ENCODE data around the gene GTF3C4.

DNA sequence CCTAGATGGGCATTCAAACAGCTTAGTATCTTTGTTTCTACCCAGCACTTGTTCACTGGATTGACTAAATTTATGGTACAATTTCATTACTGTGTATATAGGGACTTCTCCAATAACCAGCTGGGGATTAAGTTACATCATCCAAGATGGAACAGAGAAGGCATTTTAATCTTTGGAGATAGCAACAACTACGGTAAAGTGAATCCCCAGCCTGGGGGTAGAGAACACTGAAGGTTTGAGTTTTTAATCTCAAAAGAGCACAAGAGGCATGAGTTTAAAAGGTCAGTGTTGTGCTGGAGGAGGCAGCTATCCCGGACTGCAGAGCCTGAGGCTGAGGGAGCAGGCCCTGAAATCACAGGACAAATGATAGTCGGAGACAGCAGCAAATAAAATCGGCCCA, 29.0 kb upstream of the GTF3C4 start:
- TF ChIP-seq, protein P1, sequence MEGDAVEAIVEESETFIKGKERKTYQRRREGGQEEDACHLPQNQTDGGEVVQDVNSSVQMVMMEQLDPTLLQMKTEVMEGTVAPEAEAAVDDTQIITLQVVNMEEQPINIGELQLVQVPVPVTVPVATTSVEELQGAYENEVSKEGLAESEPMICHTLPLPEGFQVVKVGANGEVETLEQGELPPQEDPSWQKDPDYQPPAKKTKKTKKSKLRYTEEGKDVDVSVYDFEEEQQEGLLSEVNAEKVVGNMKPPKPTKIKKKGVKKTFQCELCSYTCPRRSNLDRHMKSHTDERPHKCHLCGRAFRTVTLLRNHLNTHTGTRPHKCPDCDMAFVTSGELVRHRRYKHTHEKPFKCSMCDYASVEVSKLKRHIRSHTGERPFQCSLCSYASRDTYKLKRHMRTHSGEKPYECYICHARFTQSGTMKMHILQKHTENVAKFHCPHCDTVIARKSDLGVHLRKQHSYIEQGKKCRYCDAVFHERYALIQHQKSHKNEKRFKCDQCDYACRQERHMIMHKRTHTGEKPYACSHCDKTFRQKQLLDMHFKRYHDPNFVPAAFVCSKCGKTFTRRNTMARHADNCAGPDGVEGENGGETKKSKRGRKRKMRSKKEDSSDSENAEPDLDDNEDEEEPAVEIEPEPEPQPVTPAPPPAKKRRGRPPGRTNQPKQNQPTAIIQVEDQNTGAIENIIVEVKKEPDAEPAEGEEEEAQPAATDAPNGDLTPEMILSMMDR (IDR thresholded peaks at IDR 0.05), result no peak
- TF ChIP-seq POLR2A (IDR thresholded peaks at IDR 0.05), result no peak

Measured in adrenal gland (tissue), 5 donors.